ENCODE data around the gene FREM2. TPM values are rescaled to one million over a fixed set of nuclear protein-coding genes. Genes with fewer than 3 reads are reported as not detected.

FREM2 gene
- total RNA-seq, 4 donors from 2014 or later, result 10.8 to 18.0 (median 12.7) TPM

- peaks cover 0 to 22% (median 0%) of the 10 kb centered on the region in 3 donors for H3K36me3 ChIP-seq
- H3K27me3 ChIP-seq, result no peaks in the 10 kb centered on the region
- no peaks in the 10 kb centered on the region for H3K9me3 ChIP-seq
- no peak for DNase-seq (ENCODE audit: low spot score in 2 of 2)
- no peak overlapping the region for H3K27ac ChIP-seq
- no peak for TF ChIP-seq EP300 (IDR thresholded peaks at IDR 0.05)
- TF ChIP-seq CTCF (IDR thresholded peaks at IDR 0.05), result no peak
- no peak for TF ChIP-seq POLR2A (IDR thresholded peaks at IDR 0.05)
- WGBS, 2 donors, result 89 to 91% methylated on average over 4 of the region's 4 CpGs
- no peaks in the 10 kb centered on the region for H3K4me1 ChIP-seq
- no peak overlapping the region for H3K4me3 ChIP-seq
Observed at GRCh38 chr13:38856065-38856464, 169.2 kb downstream of the FREM2 start.

- Histone ChIP-seq H3K27me3 (no peaks in the 10 kb centered on the region), H3K9me3 (no peaks in the 10 kb centered on the region), H3K27ac (no peak overlapping the region), H3K36me3 (peaks cover 0 to 19% (median 0%) of the 10 kb centered on the region in 3 donors), H3K4me3 (no peak overlapping the region), H3K4me1 (no peaks in the 10 kb centered on the region)
- TF ChIP-seq POLR2A (IDR thresholded peaks at IDR 0.05) (no peak), EP300 (IDR thresholded peaks at IDR 0.05) (no peak), CTCF (IDR thresholded peaks at IDR 0.05) (no peak)
- WGBS, 2 donors, result 92% methylated on average over 2 of the region's 2 CpGs
- DNase-seq (ENCODE audit: low spot score in 2 of 2), result no peak
Observed at GRCh38 chr13:38862443-38862842, 175.6 kb downstream of the FREM2 start.

- 90 to 95% methylated on average over 3 of the region's 3 CpGs for WGBS, 2 donors
- H3K4me3 ChIP-seq, result no peak overlapping the region
Observed at GRCh38 chr13:38863536-38863935, 176.7 kb downstream of the FREM2 start.

GRCh38 chr13:38866649-38867048 lies 179.8 kb downstream of the FREM2 start:
- 49 to 63% methylated on average over 1 of the region's 1 CpG for WGBS, 2 donors
- H3K27me3 ChIP-seq, result no peaks in the 10 kb centered on the region
- no peak overlapping the region for H3K27ac ChIP-seq
- H3K36me3 ChIP-seq, result no peaks in the 10 kb centered on the region
- H3K4me1 ChIP-seq, result no peaks in the 10 kb centered on the region
- no peak for DNase-seq (ENCODE audit: low spot score in 2 of 2)
- no peaks in the 10 kb centered on the region for H3K9me3 ChIP-seq
- TF ChIP-seq CTCF (IDR thresholded peaks at IDR 0.05) (no peak), EP300 (IDR thresholded peaks at IDR 0.05) (no peak), POLR2A (IDR thresholded peaks at IDR 0.05) (no peak)
- no peak overlapping the region for H3K4me3 ChIP-seq

More at GRCh38 chr13:38863536-38863935, 176.7 kb downstream of the FREM2 start:
- peaks cover 0 to 15% (median 0%) of the 10 kb centered on the region in 3 donors for H3K36me3 ChIP-seq
- H3K27ac ChIP-seq, result no peak overlapping the region
- no peaks in the 10 kb centered on the region for H3K9me3 ChIP-seq
- no peaks in the 10 kb centered on the region for H3K4me1 ChIP-seq
- H3K27me3 ChIP-seq, result no peaks in the 10 kb centered on the region
- DNase-seq (ENCODE audit: low spot score in 2 of 2), result no peak
- TF ChIP-seq EP300 (IDR thresholded peaks at IDR 0.05) (no peak), CTCF (IDR thresholded peaks at IDR 0.05) (no peak), POLR2A (IDR thresholded peaks at IDR 0.05) (no peak)

- TF ChIP-seq POLR2A (IDR thresholded peaks at IDR 0.05) (no peak), EP300 (IDR thresholded peaks at IDR 0.05) (no peak), CTCF (IDR thresholded peaks at IDR 0.05) (no peak)
- DNase-seq (ENCODE audit: low spot score in 2 of 2), result no peak
- no peaks in the 10 kb centered on the region for H3K36me3 ChIP-seq
- no peak overlapping the region for H3K27ac ChIP-seq
- no peaks in the 10 kb centered on the region for H3K27me3 ChIP-seq
- H3K4me1 ChIP-seq, result no peaks in the 10 kb centered on the region
- no peak overlapping the region for H3K4me3 ChIP-seq
- WGBS, 2 donors, result 65 to 83% methylated on average over 3 of the region's 3 CpGs
- H3K9me3 ChIP-seq, result no peaks in the 10 kb centered on the region
Observed at GRCh38 chr13:38868399-38868798, 181.5 kb downstream of the FREM2 start.
